AML-193 (cell line): Measurements from ENCODE around the gene ZNF365.
"Not testable (repeated sequence)": the region's sequence is repeated elsewhere in the genome, so short reads cannot be mapped to it uniquely, and the experiment has no call there.

Source experiments
- DNase-seq, 2 experiments: peaks; one replicate each; lab custom pipeline; 2025; lab: John Stamatoyannopoulos, UW

The ZNF365 gene

DNA sequence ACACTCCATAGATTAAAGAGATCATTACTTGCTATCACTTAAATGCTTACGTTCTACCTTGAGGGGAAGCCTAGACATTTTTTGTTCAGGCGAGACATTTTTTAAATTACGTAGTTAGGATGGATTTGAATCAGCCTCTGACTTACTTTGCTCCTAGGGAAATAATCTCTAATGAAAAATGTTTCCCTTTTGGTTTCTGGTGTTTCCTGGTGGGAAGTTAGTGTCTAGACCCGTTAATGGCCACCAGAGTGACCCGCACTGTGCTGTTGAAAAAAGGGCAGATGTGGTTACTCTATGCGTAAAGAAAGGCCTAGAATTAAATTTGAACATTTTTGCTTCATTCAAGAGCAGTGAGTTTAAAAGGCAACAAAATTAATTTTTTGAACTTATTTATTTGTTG, 3.8 kb downstream of the ZNF365 start:
- no peak for DNase-seq

DNA sequence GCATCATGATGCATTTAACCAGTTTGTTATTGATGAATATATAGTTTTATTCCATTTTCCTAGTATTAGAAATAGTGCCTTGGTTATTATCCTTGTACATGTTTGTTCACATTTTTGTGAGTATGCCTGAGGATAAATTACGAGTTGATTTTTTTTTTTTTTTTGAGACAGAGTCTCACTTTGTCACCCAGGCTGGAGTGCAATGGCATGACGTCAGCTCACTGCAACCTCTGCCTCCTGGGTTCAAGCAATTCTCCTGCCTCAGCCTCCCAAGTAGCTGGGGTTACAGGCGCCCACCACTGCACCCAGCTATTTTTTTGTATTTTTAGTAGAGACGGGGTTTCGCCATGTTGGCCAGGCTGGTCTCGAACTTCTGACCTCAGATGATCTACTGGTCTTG, 4.7 kb downstream of the ZNF365 start:
- DNase-seq, result not testable (repeated sequence)

DNA sequence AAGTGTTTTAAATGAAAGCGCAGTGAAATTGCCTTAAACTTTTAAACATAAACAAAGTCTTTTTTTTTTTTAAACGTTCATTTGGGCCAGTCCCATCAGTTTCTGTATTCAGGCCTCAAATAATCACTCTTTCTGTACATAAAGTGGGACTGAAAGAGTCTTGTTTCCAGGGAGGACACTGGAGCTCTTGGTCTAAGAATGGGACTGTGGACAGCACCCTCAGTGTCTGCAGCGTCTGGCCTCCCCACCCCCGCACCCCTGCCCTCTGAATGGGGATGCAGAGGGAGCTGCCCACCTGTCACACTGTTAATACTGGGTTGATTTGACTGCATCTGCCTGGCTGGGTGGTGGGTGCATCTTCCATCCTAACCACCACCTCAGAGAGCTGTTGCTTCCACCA, 5.2 kb downstream of the ZNF365 start:
- DNase-seq, result no peak

DNA sequence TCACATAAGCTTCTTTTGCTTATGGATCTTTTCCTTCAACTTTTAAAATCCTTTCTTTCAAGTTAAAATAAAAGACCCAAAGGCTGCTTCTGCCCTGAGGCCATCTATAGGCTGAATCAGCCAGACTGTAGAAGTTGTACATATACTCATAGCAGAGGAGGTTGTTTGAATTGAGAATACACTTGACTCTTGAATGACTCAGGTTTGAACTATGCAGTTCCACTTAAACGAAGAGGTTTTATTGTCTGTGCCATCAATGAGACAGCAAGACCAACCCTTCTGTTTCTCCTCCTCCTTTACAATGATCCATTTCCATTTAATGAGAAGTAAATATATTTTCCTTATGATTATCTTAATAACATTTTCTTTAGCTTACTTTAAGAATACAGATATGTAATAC, 5.8 kb downstream of the ZNF365 start:
- no peak for DNase-seq

DNA sequence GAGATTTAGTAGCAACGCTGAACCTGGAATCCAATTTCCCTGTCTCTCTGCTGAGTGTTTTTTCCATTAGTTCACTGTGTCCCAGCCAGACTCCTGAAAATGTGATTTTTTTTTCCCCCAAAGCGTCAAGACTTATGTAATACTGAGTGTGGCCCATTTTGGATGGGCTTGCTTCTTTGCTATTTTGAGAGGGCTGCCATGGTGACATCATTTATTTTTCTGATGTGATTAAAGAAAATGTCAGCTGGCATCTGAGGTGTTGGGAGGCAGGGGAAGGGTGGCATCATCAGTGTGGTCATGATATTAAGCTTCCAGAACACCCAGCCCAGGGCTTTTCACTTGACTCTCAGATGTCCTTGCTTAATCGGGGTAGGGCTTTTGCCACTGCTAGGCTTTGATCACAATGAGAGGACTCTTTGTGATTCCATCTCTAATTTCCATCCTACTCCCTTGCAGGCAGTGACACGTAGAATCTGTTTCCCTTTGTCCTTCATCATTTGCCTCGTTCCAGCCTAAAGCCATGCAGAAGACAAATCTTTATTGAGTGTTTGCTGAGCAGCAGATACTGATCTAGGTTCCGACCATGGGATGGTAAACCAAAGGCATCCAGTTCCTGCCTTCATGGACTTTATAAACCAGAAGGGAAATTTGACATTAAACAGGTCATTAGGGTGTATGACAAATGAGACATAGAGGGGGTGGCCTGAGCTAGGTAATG, 7.4 kb downstream of the ZNF365 start:
- no peak for DNase-seq

DNA sequence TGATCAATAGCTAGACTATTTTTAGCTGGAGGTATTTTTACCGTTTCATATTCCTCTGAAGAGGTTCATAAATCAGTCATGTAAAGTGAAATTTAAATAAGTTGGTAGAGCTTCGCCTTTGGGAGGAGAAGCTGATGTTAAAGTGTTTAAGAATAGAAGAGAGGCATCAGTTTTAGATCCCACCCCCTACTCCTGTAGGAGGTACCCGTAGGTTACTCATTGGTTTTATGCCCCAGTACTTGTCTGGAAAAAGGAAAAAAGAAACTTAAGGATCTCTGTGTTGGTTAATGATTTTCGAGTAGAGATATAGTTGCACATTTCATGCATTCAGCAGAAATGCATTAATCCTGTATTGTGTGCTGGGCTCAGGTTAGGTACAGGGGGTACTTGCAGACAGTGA, 8.7 kb downstream of the ZNF365 start:
- no peak for DNase-seq

DNA sequence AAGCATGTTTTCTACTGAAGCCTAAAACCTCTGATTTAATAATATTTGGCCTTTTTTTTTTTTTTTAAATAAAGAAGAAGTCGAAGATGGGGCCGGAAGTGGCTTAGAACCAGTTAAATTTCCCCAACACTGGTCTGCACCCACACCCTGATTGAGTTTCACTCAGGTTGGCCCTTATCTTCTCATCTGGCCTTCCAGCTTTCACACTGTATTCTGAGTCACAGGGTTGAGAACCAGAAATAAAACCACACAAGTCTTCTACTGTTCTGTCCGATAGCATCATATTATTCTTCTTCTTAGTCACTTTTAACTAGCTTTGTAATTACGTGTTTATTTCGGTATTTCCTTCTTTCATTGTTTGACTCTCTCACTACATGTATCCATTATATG, 9.9 kb downstream of the ZNF365 start:
- DNase-seq, result no peak

DNA sequence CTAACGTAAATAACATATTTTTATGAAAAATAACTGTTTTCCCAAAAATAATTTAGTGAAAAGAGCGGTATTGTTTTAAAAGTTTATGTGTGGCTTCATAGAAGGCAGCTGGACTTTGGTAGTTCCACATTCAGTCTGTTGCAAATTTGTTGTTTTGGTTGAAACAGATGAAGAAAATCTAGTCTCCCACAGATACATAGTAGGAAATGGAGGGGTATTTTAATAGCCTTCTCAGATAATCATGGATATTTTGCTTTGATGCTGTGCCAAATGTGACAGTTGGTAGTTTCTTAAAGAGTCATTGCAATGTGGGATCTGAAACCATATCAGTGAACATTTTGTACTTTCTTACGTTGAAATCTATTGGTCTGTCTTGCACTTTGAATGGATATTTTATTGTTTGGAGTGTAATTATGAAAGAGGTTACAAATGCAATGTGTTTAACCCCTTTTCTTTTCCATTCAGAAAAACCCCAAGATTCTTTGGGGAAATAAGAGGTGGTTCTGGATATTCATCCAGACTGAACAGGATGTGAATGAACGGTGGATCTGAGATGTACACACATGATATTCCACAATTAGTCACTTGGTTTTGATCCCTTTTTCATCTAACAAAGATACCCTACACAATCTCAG, 10.4 kb downstream of the ZNF365 start:
- no peak for DNase-seq

DNA sequence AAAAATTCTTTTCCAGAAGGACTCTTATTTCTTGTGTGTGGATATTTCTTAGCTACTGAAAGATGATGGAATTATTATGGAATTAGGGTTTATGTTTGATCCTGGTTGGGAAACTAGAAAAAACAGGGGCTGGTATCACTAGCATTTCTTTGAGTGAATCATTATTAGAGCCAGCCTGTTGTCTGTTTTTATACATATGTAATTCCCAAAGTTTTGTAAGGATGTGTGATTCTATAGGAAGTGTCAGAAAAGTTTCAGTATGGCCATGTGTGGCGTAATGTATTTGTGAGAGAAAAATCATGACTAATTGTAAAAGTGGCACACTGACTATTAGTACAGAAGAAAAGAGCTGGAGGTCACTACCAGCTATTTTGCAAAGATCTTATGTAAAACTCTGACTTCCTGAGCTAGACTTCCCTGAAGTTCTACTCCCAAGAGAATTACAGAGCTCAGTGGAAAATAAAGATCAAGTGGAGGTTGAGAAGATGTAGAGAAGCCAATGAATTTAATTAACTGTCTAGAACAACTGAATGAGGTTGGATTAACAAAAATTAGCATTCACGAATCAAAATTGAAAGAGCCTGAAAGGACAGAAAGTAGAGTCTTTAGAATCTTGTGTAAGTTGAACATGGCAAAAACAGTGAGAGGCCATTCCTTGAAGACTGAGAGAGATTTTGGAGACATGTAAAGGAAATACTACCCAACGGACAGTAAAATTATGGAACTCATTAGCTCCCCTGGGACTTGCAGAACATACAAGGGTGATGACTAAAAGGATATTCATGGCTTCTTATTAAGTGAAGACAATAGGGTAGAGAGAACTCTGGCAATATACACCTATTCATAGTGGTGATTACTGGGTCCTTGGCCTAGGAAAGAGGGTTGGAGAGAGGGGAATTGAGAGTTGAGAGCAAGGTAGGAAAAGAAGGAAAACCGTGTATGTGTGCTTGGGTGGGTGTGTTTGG, 12.5 kb downstream of the ZNF365 start:
- DNase-seq, result no peak

DNA sequence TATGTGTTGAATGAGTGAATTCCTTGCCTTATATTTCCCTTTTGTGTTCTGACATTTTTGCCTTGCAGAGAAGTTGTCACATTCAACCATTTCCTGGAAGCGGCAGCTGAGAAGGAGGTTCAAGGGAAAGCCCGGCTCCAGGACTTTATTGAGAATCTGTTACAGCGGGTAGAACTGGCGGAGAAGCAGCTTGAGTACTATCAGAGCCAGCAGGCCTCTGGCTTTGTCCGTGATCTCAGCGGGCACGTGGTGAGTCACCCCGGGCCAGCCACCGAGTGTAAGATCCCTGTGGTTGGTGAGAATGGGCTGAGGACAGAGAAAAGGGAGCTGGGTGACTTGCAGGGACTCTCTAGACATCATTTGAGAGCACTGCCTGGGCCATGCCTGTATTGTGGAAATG, 14.2 kb downstream of the ZNF365 start:
- DNase-seq, result no peak

DNA sequence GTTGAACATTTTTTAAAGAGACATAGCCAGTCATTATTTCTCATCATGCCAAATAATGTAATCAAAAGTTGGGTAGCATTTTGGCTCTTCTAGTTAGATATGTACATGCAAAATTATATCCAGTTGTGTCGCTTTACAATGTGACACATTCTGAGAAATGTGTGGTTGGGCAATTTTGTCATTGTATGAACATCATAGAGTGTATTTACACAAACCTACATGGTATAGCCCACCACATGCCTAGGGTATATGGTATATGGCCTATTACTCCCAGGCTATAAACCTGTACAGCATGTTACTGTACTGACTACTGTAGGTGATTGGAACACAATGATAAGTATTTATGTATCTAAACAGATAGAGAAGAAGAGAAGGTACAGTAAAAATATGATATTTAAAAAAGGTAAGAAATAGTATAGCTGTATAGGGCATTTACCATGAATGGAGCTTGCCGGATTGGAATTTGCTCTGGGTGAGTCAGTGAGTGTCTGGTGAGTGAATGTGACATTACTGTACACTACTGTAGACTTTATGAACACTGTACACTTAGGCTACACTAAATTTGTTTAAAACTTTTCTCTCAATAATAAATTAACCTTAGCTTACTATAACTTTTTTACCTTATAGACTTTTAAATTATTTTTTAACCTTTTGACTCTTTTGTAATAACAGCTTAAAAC, 16.5 kb downstream of the ZNF365 start:
- DNase-seq, result no peak

DNA sequence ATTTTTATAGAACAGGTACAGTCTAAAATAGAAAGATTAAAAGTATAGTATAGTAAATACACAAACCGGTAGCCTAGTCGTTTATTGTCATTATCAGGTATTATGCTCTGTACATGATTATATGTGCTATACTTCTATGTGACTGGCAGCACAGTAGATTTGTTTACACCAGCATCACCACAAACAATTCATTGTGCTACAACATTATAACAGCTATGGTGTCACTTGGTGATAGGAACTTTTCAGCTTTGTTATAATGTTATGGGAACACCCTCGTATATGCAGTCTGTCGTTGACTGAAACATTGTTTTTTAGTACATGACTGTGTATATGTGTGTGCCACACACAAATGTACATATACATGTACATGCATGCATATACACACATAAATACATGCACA, 19.1 kb downstream of the ZNF365 start:
- no peak for DNase-seq

DNA sequence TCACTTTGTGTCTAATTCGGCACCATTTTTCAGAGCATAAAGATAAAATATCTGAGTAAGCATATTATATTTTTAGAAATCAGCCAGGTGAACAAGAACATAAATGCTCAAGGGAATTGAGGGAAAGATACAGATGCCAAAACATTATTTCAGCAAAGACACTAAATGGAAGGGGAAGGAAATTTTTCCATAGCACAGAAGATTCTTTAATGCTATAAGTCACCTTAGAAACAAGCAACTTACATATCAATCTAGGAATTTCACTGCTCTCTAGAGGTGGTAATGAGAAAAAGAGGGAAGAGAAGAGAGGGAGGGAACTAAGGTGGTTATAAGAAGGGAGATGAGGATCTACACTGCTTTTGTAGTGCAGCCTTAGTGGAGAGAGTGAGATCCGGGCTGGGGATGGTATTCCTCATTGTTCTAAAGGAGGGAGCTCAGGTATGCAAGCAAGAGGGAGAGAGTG, 20.4 kb downstream of the ZNF365 start:
- no peak for DNase-seq

DNA sequence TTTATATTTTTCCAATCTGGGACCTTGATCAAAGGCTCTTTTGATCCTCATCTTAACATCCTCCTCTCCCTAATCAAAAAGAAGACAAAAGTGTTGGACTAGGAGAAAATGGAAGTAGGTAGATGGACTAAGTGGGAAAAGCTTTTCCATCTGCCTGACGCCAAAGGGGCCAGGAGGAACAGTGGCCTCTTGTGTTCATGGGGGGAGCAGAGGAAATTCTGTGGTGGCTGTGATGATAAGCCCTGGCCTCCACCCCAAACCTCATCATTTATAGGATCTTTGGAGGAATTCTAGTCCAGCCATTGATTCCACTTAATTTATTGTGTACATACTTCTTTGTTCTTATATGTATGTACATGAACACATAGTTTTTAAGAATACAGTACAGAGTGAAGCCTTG, 21.7 kb downstream of the ZNF365 start:
- DNase-seq, result no peak

DNA sequence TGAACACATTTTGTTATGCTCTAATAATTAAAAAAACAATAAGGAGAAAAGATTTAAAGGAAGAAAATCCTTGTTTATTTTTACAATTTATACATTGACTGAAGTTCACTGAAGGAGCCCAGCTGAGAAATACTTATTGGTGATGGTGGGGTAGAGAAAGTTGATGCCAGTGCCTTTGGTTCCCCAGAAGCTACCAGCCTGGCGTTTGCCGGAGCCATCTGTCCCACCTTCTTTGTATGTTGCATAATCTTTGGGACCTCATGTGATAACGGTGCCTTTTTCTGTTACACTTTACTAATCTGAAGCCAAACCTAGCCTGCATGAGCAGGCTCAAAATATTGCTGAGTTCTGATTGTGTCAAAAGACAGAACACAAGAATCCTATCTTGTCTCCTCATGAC, 22.7 kb downstream of the ZNF365 start:
- no peak for DNase-seq

DNA sequence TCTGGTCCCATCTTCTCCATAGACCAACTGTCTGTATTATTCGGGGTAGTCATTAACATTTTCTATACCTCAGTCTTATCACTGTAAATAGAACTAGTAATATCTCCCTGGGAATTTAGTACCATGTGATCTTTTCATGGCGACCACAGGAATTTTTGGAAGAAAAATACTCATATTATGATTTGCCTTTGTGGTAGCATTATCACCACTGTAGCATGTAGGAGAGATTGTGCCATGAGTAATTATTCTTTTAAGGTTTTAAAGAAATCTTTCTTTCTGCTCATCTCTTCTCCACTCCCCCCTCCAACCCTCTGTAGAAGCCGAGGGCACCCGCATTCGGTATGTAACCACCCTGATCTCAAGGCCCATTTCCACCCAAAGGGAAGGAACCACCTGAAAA, 25.0 kb downstream of the ZNF365 start:
- DNase-seq, result no peak

DNA sequence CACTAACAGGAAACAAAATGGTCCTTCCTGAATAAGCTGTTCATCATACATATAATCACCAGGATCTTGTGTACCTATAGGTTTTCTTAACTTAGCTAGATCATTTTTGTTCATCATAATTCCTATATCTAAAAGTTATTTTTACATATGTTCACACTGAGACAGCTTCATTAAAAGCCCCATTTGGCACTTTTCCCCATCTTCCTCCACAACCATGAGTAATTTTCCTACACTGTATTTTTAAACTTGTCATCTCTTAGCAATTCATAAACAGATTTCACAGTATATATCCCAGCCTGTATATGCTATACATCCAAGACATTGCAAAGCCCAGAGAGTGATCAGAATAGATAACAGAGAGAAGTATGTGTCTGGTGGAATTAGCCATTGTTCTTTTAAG, 28.3 kb downstream of the ZNF365 start:
- no peak for DNase-seq

DNA sequence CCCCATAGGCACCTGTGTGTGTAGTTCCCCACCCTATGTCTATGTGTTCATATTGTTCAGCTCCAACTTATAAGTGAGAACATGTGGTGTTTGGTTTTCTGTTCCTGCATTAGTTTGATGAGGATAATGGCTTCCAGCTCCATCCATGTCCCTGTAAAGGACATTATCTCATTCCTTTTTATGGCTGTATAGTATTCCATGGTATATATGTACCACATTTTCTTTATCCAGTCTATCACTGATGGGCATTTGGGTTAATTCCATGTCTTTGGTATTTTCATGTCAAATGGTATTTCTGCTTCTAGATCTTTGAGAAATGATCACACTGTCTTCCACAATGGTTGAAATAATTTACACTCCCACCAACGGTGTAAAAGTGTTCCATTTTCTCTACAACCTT, 36.4 kb downstream of the ZNF365 start:
- DNase-seq, result not testable (repeated sequence)

DNA sequence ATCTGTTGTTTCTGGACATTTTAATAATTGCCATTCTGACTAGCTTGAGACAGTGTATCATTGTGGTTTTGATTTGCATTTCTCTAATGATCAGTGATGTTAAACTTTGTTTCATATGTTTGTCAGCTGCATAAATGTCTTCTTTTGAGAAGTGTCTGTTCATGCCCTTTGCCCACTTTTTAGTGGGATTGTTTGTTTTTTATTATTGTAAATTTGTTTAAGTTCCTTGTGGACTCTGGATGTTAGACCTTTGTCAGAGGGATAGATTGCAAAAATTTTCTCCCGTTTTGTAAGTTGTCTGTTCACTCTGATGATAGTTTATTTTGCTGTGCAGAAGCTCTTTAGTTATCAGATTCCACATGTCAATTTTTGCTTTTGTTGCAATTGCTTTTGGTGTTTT, 36.8 kb downstream of the ZNF365 start:
- not testable (repeated sequence) for DNase-seq

DNA sequence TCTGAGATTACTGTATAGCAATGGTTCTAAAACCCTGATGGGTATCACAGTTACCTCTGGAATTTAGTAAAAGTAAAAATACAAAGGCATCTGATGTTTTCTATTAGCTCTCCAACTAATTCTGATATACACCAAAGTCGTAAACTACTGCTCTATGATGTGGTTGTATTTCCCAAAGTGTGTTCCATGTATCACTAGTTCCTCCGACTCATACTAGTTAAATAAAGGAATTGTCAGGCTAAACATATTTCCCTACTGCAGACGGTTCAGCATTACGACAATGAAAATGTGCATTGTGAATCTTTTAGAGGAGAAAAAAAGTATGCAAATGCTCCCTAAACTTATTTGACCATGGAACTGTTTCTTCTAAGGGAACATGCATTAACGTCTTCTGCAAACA, 38.9 kb downstream of the ZNF365 start:
- DNase-seq, result no peak

DNA sequence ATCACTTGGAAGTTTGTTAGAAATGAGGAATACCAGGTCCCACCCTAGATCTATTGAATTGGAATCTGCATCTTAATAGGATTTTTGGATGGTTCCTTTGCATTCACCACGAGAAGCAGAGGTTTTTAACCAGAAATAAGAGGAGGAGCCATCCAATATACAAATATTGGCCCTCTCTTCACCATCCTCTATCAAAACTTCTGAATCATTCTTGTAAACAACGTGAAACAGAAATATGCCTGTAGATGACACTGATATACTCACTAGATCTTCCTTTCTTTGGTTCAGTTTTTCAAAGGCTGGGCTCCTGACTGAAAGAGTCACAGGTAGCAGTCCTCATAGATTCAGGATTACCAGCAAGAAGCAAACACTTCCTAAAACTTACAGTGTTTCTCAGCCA, 39.5 kb downstream of the ZNF365 start:
- DNase-seq, result no peak

DNA sequence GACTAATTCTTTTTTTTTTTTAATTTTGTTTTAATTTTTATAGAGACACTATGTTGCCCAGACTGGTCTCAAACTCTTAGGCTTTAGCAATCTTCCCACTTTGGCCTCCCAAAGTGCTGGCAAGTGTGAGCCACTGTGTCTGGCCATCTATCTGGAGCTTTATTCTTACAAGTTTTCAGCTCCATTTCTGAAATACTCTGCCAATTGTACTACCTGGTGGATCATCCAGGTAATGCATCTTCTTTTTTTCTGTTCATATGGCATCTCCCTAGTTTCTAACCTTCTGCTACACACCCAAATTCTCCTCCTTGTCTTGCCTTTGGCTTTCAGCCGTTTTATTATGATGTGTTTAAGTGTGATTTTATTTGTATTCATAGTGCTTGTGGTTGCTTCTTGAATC, 40.2 kb downstream of the ZNF365 start:
- DNase-seq, result no peak
